ENCODE results near the gene ZFP1. TPM values are rescaled to one million over a fixed set of nuclear protein-coding genes. Genes with fewer than 3 reads are reported as not detected.

The ZFP1 gene
- total and polyA plus RNA-seq, 9 of the 15 experiments (the other 6 are each of a cell fraction or from before 2014, with no cell fraction given): 2.6 to 14.7 (median 11.6) TPM

DNA sequence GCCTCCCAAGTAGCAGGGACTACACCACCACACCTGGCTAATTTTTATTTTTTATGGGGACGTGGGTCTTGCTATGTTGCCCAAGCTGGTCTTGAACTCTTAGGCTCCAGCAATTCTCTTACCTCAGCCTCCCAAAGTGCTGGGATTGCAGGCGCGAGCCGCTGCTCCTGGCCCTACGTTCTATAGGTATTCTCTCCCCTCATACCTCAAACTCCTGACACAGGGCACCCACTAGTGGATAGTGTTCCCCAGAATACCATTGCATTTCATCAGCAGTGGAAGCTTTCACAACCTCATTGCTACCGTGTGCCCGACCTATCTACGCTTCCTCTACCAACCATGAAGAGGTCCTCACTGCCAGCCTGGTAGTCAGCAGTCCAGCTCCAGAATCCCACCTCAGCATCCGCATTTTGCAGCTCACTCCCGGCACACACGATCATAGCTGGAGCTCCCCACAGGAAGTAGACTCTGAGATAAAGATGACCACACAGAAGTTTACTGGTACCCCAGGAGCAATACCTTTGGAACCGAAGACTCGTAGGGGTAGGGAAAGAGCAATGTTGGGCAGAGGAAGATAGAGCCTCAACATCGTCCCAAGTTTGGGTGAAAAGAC lies 49.3 kb downstream of the ZFP1 start:
- intact Hi-C loops (cut with micrococcal nuclease): loop anchor here (2.0 to 5.0 kb wide), 3 partner anchors 35 to 267 kb away; partner anchors contain the start of genes TMEM170A and ZNRF1

More for the DNA sequence above, 49.3 kb downstream of the ZFP1 start:
- Histone ChIP-seq H3K79me2 (ENCODE audit: control insufficient read depth, insufficient read depth, low read length) (no peaks in the 10 kb centered on the region), H2AFZ (ENCODE audit: low read depth, low read length) (peak overlapping the region; percentile 65; the same call in 1 of the 2 replicates), H3K4me3 (no peak overlapping the region), H3K27me3 (ENCODE audit: control insufficient read depth in 2 of 2, insufficient read depth in 2 of 2, low read length in 2 of 2) (peaks cover 44 to 51% of the 10 kb centered on the region in 2 experiments), H3K4me2 (ENCODE audit: insufficient read depth, low read length) (peak overlapping the region; percentile 60), H3K4me1 (replicated peaks in 1 of 2; ENCODE audit: control insufficient read depth in 2 of 2, insufficient read depth in 2 of 2, low read length in 2 of 2) (peaks cover 0 to 8% of the 10 kb centered on the region in 2 experiments; a peak in 3 of 5 replicates), H3K9me1 (ENCODE audit: control insufficient read depth, insufficient read depth, low read length) (no peaks in the 10 kb centered on the region), H3K9me3 (replicated peaks; ENCODE audit: control insufficient read depth, insufficient read depth, low read depth, low read length) (no peaks in the 10 kb centered on the region), H3K9ac (ENCODE audit: insufficient read depth in 1 of 2, low read depth in 2 of 2, low read length in 2 of 2) (no peak overlapping the region), H3K36me3 (ENCODE audit: control insufficient read depth, insufficient read depth, low read length) (no peaks in the 10 kb centered on the region), H4K20me1 (replicated peaks; ENCODE audit: control insufficient read depth, insufficient read depth, low read length) (no peaks in the 10 kb centered on the region), H3K27ac (ENCODE audit: extremely low read depth, low read depth, low read length) (no peak overlapping the region)
- no peak for FAIRE-seq
- DNase-seq (ENCODE audit: extremely low read depth in 1 of 4, low spot score in 3 of 4): no peak
- TF ChIP-seq NEUROD1 (IDR thresholded peaks at IDR 0.05; ENCODE audit: borderline replicate concordance, low read depth, low read length, partially characterized antibody) (peak; percentile 33), TGIF2 (CRISPR knock-in tag; IDR thresholded peaks at IDR 0.05) (no peak), RCOR1 (IDR thresholded peaks at IDR 0.05; ENCODE audit: borderline replicate concordance in 1 of 2, low read depth in 2 of 2, low read length in 2 of 2) (0 out of 4 replicates have a peak, but pooled peaks of 1 of the 2 experiments have one; percentile 2), RAD21 (CRISPR knock-in tag; conservative IDR thresholded peaks at IDR 0.05 in 1 of 2, IDR thresholded peaks at IDR 0.05 in 1 of 2) (peak in 1 of 2 experiments; percentile 56; a peak in 2 of 4 replicates)
- TF ChIP-seq, protein P1, sequence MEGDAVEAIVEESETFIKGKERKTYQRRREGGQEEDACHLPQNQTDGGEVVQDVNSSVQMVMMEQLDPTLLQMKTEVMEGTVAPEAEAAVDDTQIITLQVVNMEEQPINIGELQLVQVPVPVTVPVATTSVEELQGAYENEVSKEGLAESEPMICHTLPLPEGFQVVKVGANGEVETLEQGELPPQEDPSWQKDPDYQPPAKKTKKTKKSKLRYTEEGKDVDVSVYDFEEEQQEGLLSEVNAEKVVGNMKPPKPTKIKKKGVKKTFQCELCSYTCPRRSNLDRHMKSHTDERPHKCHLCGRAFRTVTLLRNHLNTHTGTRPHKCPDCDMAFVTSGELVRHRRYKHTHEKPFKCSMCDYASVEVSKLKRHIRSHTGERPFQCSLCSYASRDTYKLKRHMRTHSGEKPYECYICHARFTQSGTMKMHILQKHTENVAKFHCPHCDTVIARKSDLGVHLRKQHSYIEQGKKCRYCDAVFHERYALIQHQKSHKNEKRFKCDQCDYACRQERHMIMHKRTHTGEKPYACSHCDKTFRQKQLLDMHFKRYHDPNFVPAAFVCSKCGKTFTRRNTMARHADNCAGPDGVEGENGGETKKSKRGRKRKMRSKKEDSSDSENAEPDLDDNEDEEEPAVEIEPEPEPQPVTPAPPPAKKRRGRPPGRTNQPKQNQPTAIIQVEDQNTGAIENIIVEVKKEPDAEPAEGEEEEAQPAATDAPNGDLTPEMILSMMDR (IDR thresholded peaks at IDR 0.05 in 2 of 3, conservative IDR thresholded peaks at IDR 0.05 in 1 of 3; ENCODE audit: insufficient read depth in 2 of 3, low read depth in 1 of 3, low read length in 3 of 3): peak; percentile 26 to 41 (median 32); a peak in 3 of 6 replicates
- ChIA-PET CTCF (ENCODE audit: low intra/inter-chr PET ratio) (interaction anchor here (2.0 kb wide), 1 partner anchor 266 kb away, joined by 6 read pairs; the partner anchor contains the start of gene TMEM170A), POLR2A (interaction anchor here (0.6 kb wide), 1 partner anchor 224 kb away, joined by 3 read pairs; no protein-coding TSS in a partner anchor)
- BruUV-seq (replicated peaks): no TSS peak
- WGBS (ENCODE audit: insufficient coverage, low coverage, missing lambda C conversion rate): 9% methylated on average over 14 of the region's 14 CpGs
- ATAC-seq: peak; percentile 33
- in situ Hi-C loops (cut with MboI): no loop called here

All from K562 (cell line).